Measurements from ENCODE around the gene ZNF487.

The ZNF487 gene

GRCh38 chr10:43427166-43427825 is 9.6 kb upstream of the ZNF487 start (continued):
- TF ChIP-seq ZBTB44 (tag by site-specific recombination; IDR thresholded peaks at IDR 0.05): no peak
- TF ChIP-seq, protein P1, sequence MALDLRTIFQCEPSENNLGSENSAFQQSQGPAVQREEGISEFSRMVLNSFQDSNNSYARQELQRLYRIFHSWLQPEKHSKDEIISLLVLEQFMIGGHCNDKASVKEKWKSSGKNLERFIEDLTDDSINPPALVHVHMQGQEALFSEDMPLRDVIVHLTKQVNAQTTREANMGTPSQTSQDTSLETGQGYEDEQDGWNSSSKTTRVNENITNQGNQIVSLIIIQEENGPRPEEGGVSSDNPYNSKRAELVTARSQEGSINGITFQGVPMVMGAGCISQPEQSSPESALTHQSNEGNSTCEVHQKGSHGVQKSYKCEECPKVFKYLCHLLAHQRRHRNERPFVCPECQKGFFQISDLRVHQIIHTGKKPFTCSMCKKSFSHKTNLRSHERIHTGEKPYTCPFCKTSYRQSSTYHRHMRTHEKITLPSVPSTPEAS (tag by site-specific recombination; IDR thresholded peaks at IDR 0.05): no peak
- TF ChIP-seq ZNF221 (tag by site-specific recombination; IDR thresholded peaks at IDR 0.05; ENCODE audit: borderline replicate concordance): no peak
- TF ChIP-seq SCRT1 (tag by site-specific recombination; IDR thresholded peaks at IDR 0.05; ENCODE audit: borderline replicate concordance): no peak
- no peak for TF ChIP-seq ZNF423 (tag by site-specific recombination; IDR thresholded peaks at IDR 0.05)
- no peak for TF ChIP-seq ZNF510 (tag by site-specific recombination; IDR thresholded peaks at IDR 0.05; ENCODE audit: insufficient replicate concordance)
- no peak for TF ChIP-seq ZNF354C (tag by site-specific recombination; IDR thresholded peaks at IDR 0.05; ENCODE audit: borderline replicate concordance, low read depth)

DNA sequence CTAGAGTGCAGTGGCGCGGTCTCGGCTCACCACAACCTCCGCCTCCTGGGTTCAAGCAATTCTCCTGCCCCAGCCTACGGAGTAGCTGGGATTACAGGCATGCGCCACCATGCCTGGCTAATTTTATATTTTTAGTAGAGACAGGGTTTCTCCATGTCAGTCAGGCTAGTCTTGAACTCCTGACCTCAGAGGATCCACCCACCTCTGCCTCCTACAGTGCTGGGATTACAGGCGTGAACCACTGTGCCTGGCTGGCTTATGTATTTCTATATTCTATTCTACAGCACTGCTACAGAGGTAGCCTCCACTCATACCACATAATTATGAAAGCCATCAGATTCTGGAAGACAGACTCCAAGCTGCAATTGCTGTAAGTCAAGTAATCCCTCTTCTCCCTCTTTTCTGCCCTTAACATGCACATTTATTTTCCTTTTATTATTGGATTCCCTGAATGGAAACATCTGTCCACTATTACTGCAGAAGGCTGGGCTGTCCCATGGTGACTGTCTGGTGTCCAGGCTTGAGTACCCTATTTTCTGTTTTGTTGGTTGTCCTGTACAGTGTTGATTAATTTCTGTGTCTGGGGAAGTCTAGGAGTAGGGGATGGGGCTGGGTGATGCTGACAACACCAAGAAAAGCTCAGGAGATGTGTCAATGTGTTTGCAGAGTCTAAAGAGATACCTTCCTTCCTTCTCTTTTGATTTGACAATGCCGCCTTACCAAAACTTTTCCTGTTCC is 5.8 kb upstream of the ZNF487 start:
- H3K36me3 ChIP-seq (ENCODE audit: control insufficient read depth in 2 of 2, insufficient read depth in 1 of 2, low read length in 2 of 2): no peaks in the 10 kb centered on the region
- no peaks in the 10 kb centered on the region for H3K4me1 ChIP-seq (ENCODE audit: control insufficient read depth, insufficient read depth, low read length)
- no peak overlapping the region for H3K27ac ChIP-seq (ENCODE audit: extremely low read depth, low read depth, low read length)
- peak; percentile 69 for TF ChIP-seq ZFHX2 (tag by site-specific recombination; conservative IDR thresholded peaks at IDR 0.05)
- TF ChIP-seq, protein P2, sequence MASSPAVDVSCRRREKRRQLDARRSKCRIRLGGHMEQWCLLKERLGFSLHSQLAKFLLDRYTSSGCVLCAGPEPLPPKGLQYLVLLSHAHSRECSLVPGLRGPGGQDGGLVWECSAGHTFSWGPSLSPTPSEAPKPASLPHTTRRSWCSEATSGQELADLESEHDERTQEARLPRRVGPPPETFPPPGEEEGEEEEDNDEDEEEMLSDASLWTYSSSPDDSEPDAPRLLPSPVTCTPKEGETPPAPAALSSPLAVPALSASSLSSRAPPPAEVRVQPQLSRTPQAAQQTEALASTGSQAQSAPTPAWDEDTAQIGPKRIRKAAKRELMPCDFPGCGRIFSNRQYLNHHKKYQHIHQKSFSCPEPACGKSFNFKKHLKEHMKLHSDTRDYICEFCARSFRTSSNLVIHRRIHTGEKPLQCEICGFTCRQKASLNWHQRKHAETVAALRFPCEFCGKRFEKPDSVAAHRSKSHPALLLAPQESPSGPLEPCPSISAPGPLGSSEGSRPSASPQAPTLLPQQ (tag by site-specific recombination; IDR thresholded peaks at IDR 0.05): no peak
- no peak for TF ChIP-seq ZNF514 (tag by site-specific recombination; IDR thresholded peaks at IDR 0.05)
- TF ChIP-seq EGR2 (tag by site-specific recombination; IDR thresholded peaks at IDR 0.05; ENCODE audit: low read depth): peak; percentile 72
- ChIA-PET CTCF (no interaction called here), POLR2A (no interaction called here)
- no peaks in the 10 kb centered on the region for H3K9me3 ChIP-seq (ENCODE audit: control insufficient read depth, insufficient read depth, low read depth, low read length)
- H3K4me3 ChIP-seq (ENCODE audit: low read depth, low read length): no peak overlapping the region

DNA sequence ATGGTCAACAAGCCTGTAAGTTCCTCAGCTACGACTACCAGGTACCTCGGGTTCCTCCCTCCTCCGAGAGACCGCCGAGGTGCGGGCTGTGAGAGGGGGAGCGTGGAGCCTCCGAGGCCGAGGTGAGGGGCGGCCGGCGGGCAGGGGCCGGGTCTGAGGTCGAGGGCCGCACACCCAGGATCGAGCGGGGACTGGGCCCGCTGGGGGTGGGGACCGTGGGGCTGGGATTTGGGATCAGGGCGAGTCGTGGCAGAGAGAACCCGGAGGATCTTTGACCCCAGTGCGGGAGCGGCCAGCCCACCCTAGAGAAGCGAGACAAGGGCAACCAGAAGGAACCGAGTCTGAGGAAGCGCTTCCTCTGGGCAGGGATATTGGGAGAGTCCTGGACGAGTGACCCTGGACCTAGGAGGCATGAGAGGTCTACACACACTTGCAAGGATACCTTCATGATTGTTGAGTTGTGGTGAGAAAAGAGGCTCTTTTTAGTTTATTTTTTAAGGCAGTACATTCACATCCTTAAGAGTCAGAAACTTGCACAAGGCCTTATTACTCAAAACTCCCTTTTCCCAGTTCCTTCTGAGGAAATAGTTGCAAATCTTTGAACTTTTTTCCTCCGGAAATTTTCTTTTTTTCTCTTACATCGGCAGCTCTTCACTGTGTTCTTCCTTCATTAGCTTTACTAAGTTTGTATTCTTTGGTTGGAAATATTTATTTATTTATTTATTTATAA is 395 bp downstream of the ZNF487 start:
- CTCF ChIA-PET: interaction anchor here (0.6 to 1.1 kb wide), 3 partner anchors 15 to 347 kb away, joined by 3 to 4 read pairs (median 3); no protein-coding TSS in a partner anchor
- H3K4me3 ChIP-seq (ENCODE audit: low read depth, low read length): peak overlapping the region; percentile 88
- no peak overlapping the region; the same call in 1 of the 2 replicates for H3K27ac ChIP-seq (ENCODE audit: extremely low read depth, low read depth, low read length)
- TF ChIP-seq KLF17 (tag by site-specific recombination; IDR thresholded peaks at IDR 0.05): no peak
- TF ChIP-seq ZBTB20 (tag by site-specific recombination; IDR thresholded peaks at IDR 0.05): peak; percentile 61; the same call in 1 of the 2 replicates
- TF ChIP-seq ZNF561 (tag by site-specific recombination; IDR thresholded peaks at IDR 0.05; ENCODE audit: borderline replicate concordance): 0 out of 2 replicates have a peak, but pooled peaks have one; percentile 0
- peak; percentile 53 for TF ChIP-seq ZBTB17 (tag by site-specific recombination; IDR thresholded peaks at IDR 0.05)
- TF ChIP-seq SP2 (tag by site-specific recombination; IDR thresholded peaks at IDR 0.05): 0 out of 2 replicates have a peak, but pooled peaks have one; percentile 13
- peak; percentile 19; the same call in 1 of the 2 replicates for TF ChIP-seq SP3 (tag by site-specific recombination; IDR thresholded peaks at IDR 0.05)
- 0 out of 2 replicates have a peak, but pooled peaks have one; percentile 27 for TF ChIP-seq KLF9 (tag by site-specific recombination; IDR thresholded peaks at IDR 0.05; ENCODE audit: low read depth)
- TF ChIP-seq ZBTB11 (tag by site-specific recombination; conservative IDR thresholded peaks at IDR 0.05; ENCODE audit: low read depth): peak; percentile 67; the same call in 1 of the 2 replicates

More for the DNA sequence above, 395 bp downstream of the ZNF487 start:
- Histone ChIP-seq H3K36me3 (ENCODE audit: control insufficient read depth in 2 of 2, insufficient read depth in 1 of 2, low read length in 2 of 2) (no peaks in the 10 kb centered on the region; a peak in 1 of 3 replicates), H3K4me1 (ENCODE audit: control insufficient read depth, insufficient read depth, low read length) (peaks cover 3% of the 10 kb centered on the region; the same call in 1 of the 2 replicates), H3K9me3 (ENCODE audit: control insufficient read depth, insufficient read depth, low read depth, low read length) (no peaks in the 10 kb centered on the region)
- POLR2A ChIA-PET: interaction anchor here (0.6 to 1.6 kb wide), 5 partner anchors 15 to 269 kb away, joined by 3 to 6 read pairs (median 5); partner anchors contain the start of gene HNRNPF

Measured in HEK293 (cell line).